SK-N-MC (cell line): ENCODE data around the gene FHL3.
A peak's percentile ranks its signal among the peaks of the same experiment; 100 is the strongest.

Experiments used
- DNase-seq: peaks from one replicate; pipeline ENCODE4 v3.0.0-alpha.2; 2011; ENCODE audit warnings: low read depth, low spot score
- H3K27ac ChIP-seq: fragments of 200-600 bp; sonication (generic); 2 replicates; pipeline ENCODE4 v1.5.1; 2016; ENCODE audit warnings: mixed run types
- H3K36me3 ChIP-seq: fragments of 200-600 bp; sonication (generic); 2 replicates; pipeline ENCODE4 v1.6.1; 2017; ENCODE audit warnings: antibody characterized with exemption, low read length, mixed read lengths; ENCODE audit not compliant: insufficient read depth
- H3K4me3 ChIP-seq: fragments of 200-600 bp; sonication (generic); 2 replicates; pipeline ENCODE4 v1.5.1; 2016
- H3K9ac ChIP-seq: fragments of 200-600 bp; sonication (generic); 2 replicates; pipeline ENCODE4 v1.8.0; 2017; ENCODE audit warnings: mixed run types, mixed read lengths; ENCODE audit not compliant: insufficient read length
- H3K9me3 ChIP-seq: fragments of 200-600 bp; sonication (generic); 2 replicates; pipeline ENCODE4 v1.6.1; 2017; ENCODE audit warnings: low read depth, mild to moderate bottlenecking, antibody characterized with exemption, low read length, moderate library complexity, mixed read lengths
- EZH2 ChIP-seq: fragments of 200-600 bp; sonication (generic); IDR thresholded peaks from one replicate; pipeline ENCODE4 v1.6.1; 2017; ENCODE audit warnings: antibody characterized with exemption
- FOXP2 ChIP-seq: optimal IDR thresholded peaks from 2 replicates; pipeline ENCODE3; 2011; ENCODE audit warnings: mild to moderate bottlenecking, moderate library complexity; ENCODE audit not compliant: insufficient read depth; ENCODE audit errors: extremely low read length, control extremely low read depth
- POLR2AphosphoS5 ChIP-seq: IDR thresholded peaks from 2 replicates; pipeline ENCODE4 v1.6.1; 2012; ENCODE audit warnings: mild to moderate bottlenecking, low read depth, low read length, borderline replicate concordance

FHL3 gene

DNA sequence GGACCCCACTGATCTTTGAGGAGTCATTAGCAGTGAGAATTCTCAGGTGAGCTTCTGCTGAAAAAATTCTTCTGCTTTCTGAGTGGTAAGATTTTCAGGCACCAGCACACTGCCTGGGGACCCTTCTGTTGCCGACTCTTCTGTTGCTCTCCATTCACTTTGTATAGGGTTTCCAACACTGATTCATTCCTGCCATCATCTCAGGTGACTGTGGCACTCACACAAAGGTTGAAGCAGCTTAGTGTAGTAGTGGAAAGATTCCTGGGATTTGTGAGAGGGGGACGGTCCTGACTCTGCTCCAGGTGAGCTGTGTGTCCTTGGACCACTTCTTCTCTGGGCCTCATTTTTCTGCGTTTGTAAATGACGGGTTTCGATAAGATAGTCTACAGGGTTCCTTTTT lies 16.7 kb upstream of the FHL3 start:
- H3K27ac ChIP-seq: no peak overlapping the region
- no peaks in the 10 kb centered on the region for H3K9me3 ChIP-seq
- peaks cover 90% of the 10 kb centered on the region for H3K36me3 ChIP-seq
- DNase-seq: no peak
- H3K4me3 ChIP-seq: no peak overlapping the region
- TF ChIP-seq EZH2 (no peak), FOXP2 (no peak), POLR2AphosphoS5 (no peak)
- H3K9ac ChIP-seq: no peak overlapping the region

DNA sequence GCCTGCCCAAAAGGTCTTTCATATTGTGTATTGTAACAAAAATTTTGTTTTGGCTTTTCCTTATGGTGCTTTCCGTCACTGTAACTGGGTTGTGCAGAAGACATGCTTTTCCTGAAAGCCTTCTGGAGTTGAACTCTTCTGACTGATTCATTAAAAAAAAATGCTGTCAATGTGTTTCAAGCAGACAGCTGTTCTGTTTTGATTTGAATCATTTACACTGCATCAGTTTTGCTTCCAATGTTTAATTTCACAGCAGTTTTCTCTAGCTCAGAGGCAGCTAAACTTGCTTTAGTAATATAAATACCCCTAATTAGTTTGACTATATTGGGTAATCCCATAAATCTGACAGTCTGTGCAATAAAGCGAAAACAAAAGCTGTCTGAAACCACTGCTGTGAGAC lies 15.1 kb upstream of the FHL3 start:
- Histone ChIP-seq H3K36me3 (peaks cover 96% of the 10 kb centered on the region), H3K9ac (peak overlapping the region; percentile 14), H3K27ac (no peak overlapping the region), H3K4me3 (no peak overlapping the region), H3K9me3 (no peaks in the 10 kb centered on the region)
- no peak for DNase-seq
- TF ChIP-seq POLR2AphosphoS5 (no peak), EZH2 (no peak), FOXP2 (no peak)

DNA sequence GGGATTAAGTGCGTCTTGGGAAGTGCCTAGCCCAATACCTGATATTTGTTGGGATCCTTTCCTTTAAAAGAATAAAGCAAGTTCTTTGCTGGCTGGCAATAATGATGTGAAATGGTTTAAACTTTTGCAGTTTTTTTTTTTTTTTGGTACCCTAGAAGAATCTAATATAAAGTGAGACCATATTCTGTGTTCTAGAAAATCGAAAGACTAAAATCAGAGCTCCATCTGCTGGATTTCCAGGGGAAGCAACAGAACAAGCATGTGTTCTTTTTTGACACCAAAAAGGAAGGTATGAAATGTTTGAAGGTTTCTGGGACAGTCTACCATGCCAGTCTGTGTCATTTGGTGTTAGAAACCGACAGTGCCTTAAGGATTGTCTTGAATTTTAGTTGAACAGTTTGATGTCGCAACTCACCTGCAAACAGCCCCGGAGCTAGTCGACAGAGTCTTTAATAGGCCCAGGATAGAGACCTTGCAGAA lies 13.6 kb upstream of the FHL3 start:
- Histone ChIP-seq H3K36me3 (peaks cover 95% of the 10 kb centered on the region), H3K4me3 (no peak overlapping the region), H3K27ac (no peak overlapping the region), H3K9me3 (no peaks in the 10 kb centered on the region), H3K9ac (no peak overlapping the region)
- no peak for DNase-seq
- no peak for TF ChIP-seq POLR2AphosphoS5
- TF ChIP-seq FOXP2: no peak
- TF ChIP-seq EZH2: no peak

DNA sequence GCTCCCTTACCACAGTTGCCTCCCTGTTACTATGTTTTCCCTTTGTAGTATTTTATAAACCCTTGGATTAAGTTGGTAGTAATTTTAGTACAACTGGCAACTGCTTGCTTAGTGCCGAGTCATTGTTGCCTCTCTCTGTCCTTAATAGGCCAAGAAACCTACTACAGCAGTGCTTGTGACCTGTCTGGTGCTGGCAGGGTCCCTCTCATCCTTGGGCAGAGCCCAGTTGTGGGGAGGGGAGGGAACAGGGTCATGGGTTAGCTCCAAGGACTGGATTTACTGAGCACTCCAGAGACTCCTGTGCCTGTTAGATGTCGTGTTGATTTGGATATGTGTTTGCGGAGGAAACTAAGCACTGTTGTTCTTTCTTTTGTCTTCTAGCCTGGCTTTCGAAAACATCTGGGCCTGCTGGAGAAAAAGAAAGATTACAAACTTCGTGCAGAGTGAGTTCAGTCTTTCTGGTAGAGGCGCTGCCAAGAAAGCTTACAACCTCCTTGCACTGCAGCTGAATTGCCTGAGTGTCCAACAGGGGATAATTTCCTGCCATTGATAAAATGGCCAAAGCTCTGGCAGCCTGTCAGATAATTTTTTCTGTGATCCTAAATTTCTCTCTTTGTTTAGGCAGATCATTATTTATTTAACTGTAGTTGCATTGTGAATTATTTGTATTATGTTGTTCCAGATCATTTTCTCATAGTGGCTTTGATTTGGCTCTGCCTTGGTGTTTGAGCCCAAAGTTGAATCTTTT lies 10.8 kb upstream of the FHL3 start:
- H3K36me3 ChIP-seq: peaks cover 69% of the 10 kb centered on the region
- no peak for DNase-seq
- no peak for TF ChIP-seq POLR2AphosphoS5
- no peak for TF ChIP-seq EZH2
- TF ChIP-seq FOXP2: no peak
- no peak overlapping the region for H3K4me3 ChIP-seq
- H3K9me3 ChIP-seq: no peaks in the 10 kb centered on the region
- peak overlapping the region; percentile 79; the same call in 1 of the 2 replicates for H3K27ac ChIP-seq
- H3K9ac ChIP-seq: peak overlapping the region; percentile 16

DNA sequence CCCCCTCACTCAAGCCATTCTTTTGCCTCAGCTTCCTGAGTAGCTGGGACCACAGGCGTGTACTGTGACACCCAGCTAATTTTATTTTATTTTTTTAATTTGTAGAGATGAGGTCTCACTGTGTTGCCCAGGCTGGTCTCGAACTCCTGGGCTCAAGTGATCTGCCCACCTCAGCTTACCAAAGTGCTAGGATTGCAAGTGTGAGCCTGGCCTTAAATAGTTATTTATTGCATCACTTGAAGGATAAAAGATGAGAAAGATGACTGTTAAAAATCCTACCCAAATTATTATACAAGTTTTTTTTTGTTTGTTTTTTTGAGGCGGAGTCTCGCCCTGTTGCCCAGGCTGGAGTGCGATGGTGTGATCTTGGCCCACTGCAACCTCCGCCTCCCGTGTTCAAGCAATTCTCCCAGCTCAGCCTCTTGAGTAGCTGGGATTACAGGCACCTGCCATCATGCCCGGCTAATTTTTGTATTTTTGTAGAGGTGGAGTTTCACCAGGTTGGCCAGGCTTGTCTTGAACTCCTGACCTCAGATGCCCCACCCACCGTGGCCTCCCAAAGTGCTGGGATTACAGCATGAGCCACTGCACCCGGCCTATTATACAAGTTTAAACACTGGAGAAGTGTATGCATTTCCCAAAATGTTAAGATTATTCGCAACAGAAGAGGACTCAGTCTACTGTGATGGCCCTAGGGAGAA lies 9.6 kb upstream of the FHL3 start:
- peak overlapping the region; percentile 79; the same call in 1 of the 2 replicates for H3K27ac ChIP-seq
- H3K9ac ChIP-seq: no peak overlapping the region
- DNase-seq: no peak
- no peaks in the 10 kb centered on the region for H3K9me3 ChIP-seq
- no peak for TF ChIP-seq EZH2
- no peak for TF ChIP-seq FOXP2
- TF ChIP-seq POLR2AphosphoS5: no peak
- H3K36me3 ChIP-seq: peaks cover 57% of the 10 kb centered on the region
- peak overlapping the region; percentile 14; the same call in 1 of the 2 replicates for H3K4me3 ChIP-seq

DNA sequence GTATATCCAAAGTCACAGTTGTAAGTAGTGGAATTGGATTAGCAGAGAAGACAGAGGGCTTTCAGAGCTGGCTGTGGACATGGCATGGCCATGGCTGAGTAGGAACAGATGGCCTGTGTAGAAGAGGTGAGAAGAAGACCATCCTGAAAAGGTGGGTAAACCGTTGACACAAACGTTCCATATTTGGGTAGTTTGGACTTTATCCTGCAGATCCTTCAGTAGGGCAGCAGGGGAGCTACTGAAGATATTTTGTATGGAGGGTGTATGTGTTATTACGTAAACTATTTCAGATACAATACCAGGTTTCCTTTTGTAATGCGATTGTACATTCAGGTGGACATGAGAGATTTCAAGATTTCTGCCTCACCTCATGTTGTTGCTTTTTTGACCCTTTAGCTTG lies 8.9 kb upstream of the FHL3 start:
- peak overlapping the region; percentile 1 for H3K9ac ChIP-seq
- TF ChIP-seq POLR2AphosphoS5 (no peak), EZH2 (no peak), FOXP2 (no peak)
- H3K4me3 ChIP-seq: peak overlapping the region; percentile 99
- no peak for DNase-seq
- peaks cover 51% of the 10 kb centered on the region for H3K36me3 ChIP-seq
- H3K9me3 ChIP-seq: no peaks in the 10 kb centered on the region
- H3K27ac ChIP-seq: no peak overlapping the region

DNA sequence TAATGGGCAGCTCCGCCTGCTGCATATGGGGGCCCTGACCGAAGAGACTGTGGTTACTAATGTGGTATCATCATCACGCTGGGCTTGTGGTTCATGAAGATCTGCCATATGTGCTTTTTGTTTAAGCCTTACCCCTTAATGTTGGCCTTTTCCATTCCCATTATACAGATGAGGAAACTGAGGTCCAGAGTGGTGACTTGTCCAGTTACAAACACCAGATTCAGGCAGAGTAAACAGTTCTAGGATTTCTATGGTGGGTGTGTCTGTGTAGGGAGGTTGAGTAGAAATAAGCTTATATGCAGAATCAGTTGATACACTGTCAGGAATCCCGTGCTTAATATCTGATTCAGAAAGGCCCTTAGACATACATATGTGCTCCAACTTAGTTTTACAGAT lies 7.9 kb upstream of the FHL3 start:
- Histone ChIP-seq H3K9me3 (no peaks in the 10 kb centered on the region), H3K36me3 (peaks cover 42% of the 10 kb centered on the region), H3K27ac (peak overlapping the region; percentile 96; the same call in 1 of the 2 replicates), H3K4me3 (peak overlapping the region; percentile 99), H3K9ac (peak overlapping the region; percentile 99)
- TF ChIP-seq FOXP2: no peak
- no peak for TF ChIP-seq EZH2
- no peak for TF ChIP-seq POLR2AphosphoS5
- DNase-seq: no peak
